ENCODE measurements around the gene ALOX5.
A peak's percentile ranks its signal among the peaks of the same experiment; 100 is the strongest.
"Not testable (repeated sequence)": the region's sequence is repeated elsewhere in the genome, so short reads cannot be mapped to it uniquely, and the experiment has no call there.

Gene ALOX5

GRCh38 chr10:45408421-45409319, 34.7 kb downstream of the ALOX5 start:
- DNase-seq = no peak

GRCh38 chr10:45409347-45409746, 35.3 kb downstream of the ALOX5 start:
- DNase-seq = not testable (repeated sequence)

- DNase-seq = no peak
These were observed 35.8 kb downstream of the ALOX5 start for GRCh38 chr10:45409782-45410181.

- DNase-seq = no peak
These were observed 36.4 kb downstream of the ALOX5 start for GRCh38 chr10:45410489-45410806.

- DNase-seq = no peak
These were observed 37.0 kb downstream of the ALOX5 start for GRCh38 chr10:45410807-45411606.

- no peak for DNase-seq
These were observed 37.6 kb downstream of the ALOX5 start for GRCh38 chr10:45411607-45411940.

GRCh38 chr10:45415062-45415461, 41.0 kb downstream of the ALOX5 start:
- DNase-seq = not testable (repeated sequence)

- DNase-seq = no peak
These were observed 42.6 kb downstream of the ALOX5 start for GRCh38 chr10:45416603-45417002.

- DNase-seq = no peak
These were observed 43.7 kb downstream of the ALOX5 start for GRCh38 chr10:45417746-45418145.

- no peak for DNase-seq
These were observed 44.4 kb downstream of the ALOX5 start for GRCh38 chr10:45418417-45418848.

- DNase-seq = peak; percentile 69
These were observed 45.0 kb downstream of the ALOX5 start for GRCh38 chr10:45418849-45419675.

GRCh38 chr10:45419676-45420025, 45.6 kb downstream of the ALOX5 start:
- no peak for DNase-seq

- DNase-seq = peak; percentile 81
These were observed 46.6 kb downstream of the ALOX5 start for GRCh38 chr10:45420453-45421192.

GRCh38 chr10:45421221-45422097, 47.4 kb downstream of the ALOX5 start:
- peak; percentile 61 for DNase-seq

GRCh38 chr10:45422207-45422865, 48.3 kb downstream of the ALOX5 start:
- DNase-seq = peak; percentile 29

- DNase-seq = no peak
These were observed 49.0 kb downstream of the ALOX5 start for GRCh38 chr10:45422866-45423659.

GRCh38 chr10:45423976-45424499, 50.0 kb downstream of the ALOX5 start:
- no peak for DNase-seq

- no peak for DNase-seq
These were observed 50.8 kb downstream of the ALOX5 start for GRCh38 chr10:45424668-45425404.
